HG02884 (cell line): ENCODE results near the gene DCUN1D1.

Experiments used
- ATAC-seq: cut with Tn5 transposase; IDR thresholded peaks from one replicate; pipeline ENCODE4 v1.9.1; 2021; ENCODE audit warnings: mild to moderate bottlenecking, moderate library complexity; ENCODE audit not compliant: unreplicated experiment

The DCUN1D1 gene

GRCh38 chr3:182973047-182973446 is 7.3 kb downstream of the DCUN1D1 start:
- ATAC-seq: no peak

DNA sequence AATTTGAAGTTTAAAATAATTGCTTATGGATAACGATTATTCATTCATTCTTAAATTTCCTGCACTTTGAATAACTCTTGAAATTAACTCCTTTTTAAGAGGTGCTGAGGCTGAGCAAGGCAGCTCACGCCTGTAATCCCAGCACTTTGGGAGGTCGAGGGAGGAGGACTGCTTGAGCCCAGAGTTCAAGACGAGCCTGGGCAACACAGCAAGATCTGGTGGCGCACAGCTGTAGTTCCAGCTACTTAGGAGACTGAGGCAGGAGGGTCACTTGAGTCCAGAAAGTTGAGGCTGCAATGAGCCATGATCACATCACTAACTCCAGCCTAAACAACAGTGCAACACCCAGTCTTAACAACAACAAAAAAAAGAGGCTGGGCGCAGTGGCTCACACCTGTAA is 8.0 kb downstream of the DCUN1D1 start:
- ATAC-seq: no peak

DNA sequence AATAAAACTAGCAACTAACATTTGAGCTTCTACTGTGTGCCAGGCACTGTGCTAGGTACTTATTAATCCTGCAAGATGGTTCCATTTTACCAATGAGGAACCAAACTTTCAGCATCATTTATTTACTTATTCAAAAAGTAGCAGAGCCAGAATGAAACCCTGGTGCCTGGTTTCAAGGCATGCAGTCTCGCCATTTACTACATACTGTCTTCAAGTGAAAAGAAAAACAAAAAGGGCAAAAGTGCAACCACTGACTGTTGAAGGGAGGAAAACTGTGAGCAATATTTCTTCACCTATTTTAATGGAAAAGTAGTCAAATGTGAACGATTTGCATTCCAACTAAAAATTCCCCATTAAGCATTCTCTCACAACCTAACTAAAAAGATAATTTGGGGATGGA is 8.7 kb downstream of the DCUN1D1 start:
- no peak for ATAC-seq

GRCh38 chr3:182970811-182971418 is 9.4 kb downstream of the DCUN1D1 start:
- no peak for ATAC-seq

- ATAC-seq: no peak
These were observed 10.5 kb downstream of the DCUN1D1 start for GRCh38 chr3:182969853-182970252.

- ATAC-seq: no peak
These were observed 11.1 kb downstream of the DCUN1D1 start for GRCh38 chr3:182969277-182969676.

DNA sequence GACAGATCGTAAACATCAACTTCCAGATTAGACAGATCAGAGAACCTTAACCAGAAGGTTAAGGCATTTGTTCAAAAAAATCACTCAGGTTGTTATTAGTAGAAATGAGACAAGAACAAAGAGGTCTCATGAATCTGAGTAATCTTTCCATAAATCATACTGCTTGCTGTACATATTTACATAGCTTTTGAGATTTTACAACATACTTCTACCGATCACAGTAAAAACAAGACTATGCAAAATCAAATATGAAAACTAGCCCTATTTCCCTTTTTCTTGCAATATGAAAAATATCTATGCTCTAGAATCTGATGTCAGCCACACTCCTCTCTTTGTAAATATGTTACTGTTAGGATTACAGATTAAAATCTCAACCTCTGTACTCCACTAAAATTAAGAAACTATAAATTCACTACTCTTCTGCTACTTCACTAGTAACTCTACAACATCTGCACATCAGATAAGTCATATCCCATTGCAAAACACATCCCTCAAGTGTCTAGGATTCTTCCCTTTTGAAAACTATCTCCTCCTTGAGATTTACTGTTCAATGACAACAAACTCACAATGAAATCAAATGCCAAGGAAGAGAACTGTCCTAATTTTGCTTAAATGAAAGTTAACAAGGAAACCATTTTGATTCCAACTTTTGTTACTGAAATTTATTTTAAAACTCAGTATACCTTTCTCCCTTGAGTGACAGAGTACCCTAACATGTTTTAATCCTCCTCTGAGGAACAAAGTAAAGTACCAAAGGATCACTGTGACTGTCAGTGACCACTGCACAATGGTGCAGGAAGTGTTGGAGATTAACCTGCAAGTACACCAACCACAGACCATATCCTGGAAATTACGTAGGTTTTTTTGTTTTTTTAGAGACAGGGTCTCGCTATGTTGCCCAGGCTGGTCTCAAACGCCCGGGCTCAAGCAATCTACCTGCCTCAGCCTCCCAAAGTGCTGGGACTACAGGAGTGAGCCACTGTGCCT is 12.8 kb downstream of the DCUN1D1 start:
- ATAC-seq: peak; percentile 57

DNA sequence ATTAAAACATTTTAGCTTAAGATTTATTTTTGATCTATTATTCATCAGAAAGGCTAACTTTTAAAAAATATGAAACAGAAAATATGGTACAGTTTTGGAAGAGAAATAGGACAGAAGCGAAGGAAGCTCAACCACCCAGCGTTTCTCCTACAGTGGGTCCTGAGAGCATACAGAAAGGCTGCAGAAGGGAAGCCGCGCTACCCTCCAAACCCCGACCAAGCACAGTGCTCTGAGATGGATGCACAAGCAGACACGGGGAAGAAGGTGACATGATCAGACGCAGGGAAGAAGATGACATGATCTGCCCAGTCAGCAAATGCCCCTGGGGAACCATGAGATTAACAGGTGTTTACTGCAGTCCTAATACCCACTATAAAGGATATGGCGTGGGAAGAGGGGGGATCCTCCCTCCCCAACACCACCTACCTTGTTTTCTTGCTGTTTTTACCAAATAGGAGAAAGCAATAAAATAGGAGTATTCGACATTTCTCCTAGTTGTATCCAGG is 14.4 kb downstream of the DCUN1D1 start:
- ATAC-seq: no peak

DNA sequence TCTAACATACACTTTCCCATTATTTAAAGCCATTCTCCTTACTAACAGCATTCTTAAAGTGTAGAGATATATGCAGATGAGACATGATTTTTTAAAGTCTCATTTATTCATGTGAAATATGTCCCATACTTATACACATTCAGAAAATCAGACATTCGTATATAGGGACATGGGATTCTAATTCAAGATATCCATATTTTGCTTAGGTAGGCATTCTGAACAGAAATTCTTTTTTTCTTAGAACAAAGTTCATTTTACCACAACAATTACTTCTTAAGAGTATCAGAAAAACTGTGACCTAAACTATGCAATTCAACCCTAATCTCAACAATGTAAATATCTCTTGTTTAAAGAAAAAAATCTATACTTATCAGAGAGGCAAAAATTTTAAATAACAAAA is 16.2 kb downstream of the DCUN1D1 start:
- no peak for ATAC-seq

GRCh38 chr3:182962166-182962565 is 18.2 kb downstream of the DCUN1D1 start:
- ATAC-seq: no peak

DNA sequence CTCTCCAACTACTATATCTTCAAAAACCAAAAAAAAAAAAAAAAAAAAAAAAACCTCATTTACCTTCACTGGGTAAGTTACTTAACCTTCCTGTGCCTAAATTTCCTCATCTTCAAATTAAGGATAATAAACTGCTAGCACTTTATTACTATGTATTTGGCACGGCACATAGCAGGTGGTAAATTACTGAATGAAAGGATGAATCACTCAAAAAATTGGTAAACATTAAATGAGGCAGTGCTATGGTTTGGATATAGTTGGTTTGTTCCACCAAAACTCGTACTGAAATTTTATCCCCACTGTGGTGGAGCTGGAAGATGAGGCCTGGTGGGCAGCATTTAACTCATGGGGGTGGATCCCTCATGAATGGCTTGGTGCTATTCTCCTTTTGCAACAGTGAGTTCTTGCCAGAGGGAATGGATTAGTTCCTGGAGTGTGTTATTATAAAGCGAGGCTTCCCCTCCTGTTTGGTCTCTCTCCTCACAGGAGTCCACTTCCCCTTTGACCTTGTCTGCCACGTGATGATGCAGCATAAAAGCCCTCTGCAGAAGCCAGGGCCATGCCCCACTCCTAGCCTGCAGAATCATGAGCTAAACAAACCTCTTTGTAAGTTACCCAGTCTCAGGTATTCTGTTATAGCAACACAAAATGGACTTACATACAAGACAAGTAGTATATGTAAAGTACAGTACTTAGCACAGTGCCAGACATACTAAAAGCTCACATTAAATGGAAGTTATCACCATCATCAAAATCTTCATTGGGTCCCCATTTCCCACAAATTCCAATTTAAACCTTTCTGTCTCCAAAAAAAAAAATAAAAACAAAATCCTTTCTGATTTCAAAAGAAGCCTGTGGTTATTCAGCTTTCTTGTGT is 20.6 kb downstream of the DCUN1D1 start:
- no peak for ATAC-seq

DNA sequence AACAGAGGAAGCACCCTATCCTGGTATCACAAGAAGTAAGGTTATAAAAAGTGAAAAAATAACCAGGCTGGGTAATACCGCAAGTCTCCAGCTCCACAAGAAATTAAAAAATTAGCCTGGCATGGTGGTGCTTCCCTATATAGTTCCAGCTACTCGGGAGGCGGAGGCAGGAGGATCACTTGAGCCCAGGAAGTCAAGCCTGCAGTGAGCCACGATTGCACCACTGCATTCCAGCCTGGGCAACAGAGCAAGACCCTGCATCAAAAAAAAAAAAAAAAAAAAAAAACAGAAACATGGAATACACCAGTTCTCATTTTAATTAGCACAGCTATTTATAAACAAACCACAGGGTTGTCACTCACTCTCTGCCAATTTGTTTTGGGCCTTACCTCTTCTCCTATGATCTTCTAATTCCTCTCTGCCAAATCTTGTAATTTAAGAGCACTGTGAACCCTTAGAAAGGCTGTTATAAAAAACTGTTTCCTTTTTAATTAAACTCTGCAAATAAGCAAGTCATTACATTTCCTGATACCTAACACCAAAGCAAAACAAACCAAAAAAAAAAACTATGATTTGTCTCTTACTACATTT is 22.6 kb downstream of the DCUN1D1 start:
- ATAC-seq: no peak

DNA sequence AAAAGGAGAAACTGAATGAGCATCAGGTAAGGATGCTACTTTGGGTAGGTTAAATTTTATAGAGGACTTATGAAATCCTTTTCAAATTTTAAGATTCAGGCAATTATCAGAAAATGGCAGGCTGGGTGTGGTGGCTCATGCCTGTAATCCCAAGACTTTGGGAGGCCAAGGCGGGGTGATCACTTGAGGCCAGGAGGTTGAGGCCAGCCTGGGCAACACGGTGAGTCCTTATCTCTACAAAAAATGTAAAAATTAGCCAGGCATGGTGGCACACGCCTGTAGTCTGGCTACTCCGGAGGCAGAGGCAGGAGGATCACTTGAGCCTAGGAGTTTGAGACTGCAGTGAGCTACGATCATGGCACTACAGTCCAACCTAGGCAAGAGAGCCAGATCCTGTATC is 23.1 kb downstream of the DCUN1D1 start:
- ATAC-seq: no peak

GRCh38 chr3:182954553-182955235 is 25.6 kb downstream of the DCUN1D1 start:
- peak; percentile 79 for ATAC-seq

DNA sequence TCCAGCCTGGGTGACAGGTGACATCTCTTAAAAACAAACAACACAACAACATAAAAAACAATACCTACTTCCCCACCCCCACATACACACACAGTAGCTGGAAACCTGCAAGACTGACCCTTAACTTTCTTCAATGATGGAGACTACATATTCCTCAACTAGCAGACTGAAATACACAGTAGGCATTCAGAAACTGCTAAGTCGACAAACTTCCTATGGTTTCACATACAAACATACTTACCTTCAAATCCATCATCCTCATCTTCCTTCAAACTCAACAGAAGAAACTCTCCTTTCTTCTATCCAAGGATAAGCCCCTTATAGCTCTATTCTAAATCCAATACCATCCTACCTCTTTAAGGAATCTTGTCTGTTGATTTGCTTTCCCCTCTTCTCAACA is 30.6 kb downstream of the DCUN1D1 start:
- no peak for ATAC-seq

- no peak for ATAC-seq
These were observed 32.0 kb downstream of the DCUN1D1 start for GRCh38 chr3:182948305-182948704.

- no peak for ATAC-seq
These were observed 32.5 kb downstream of the DCUN1D1 start for GRCh38 chr3:182947888-182948287.

- ATAC-seq: no peak
These were observed 38.6 kb downstream of the DCUN1D1 start for GRCh38 chr3:182941719-182942118.

DNA sequence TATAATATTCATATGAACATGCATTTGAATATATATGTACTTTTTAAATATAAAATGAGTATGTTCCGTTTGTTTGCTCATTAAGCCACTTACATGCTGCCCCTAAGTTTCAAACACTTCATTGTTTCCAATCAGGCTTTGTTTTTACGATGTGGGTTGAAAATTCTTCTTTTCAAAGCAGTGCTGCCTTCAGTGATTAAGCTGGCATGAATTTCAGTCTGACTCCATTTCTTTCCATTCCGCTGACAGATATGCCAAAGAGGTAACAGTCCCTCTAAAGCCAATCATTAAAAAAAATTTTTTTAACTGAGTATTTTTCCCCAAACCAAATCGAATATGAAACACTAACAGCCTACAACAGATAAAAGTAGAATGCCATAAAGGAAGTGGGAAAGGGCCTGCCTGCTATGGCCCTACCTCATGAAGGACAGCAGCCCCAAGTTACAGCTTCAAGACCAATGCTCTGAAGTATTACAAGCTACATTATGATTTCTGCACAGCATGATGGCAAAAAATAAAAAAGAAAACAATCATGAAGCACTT is 40.0 kb downstream of the DCUN1D1 start:
- no peak for ATAC-seq
